OCI-LY3 (cell line): ENCODE results near the gene STRN4.

ENCODE experiments used
- H2AFZ ChIP-seq: fragments of 200-600, 300-600 bp; shearing (Covaris generic); 2 replicates; pipeline ENCODE4 v1.6.0; 2014; ENCODE audit warnings: antibody characterized with exemption, low read depth, low read length
- H3K27ac ChIP-seq: fragments of 200-600, 300-600 bp; sonication (generic); 2 replicates; pipeline ENCODE4 v1.5.1; 2014; ENCODE audit warnings: mild to moderate bottlenecking, low read length, moderate library complexity, mixed read lengths
- H3K27me3 ChIP-seq: fragments of 200-600, 300-600 bp; sonication (generic); 2 replicates; pipeline ENCODE4 v1.6.1; 2014; ENCODE audit warnings: low read depth, low read length, mixed read lengths
- H3K36me3 ChIP-seq: fragments of 200-600, 300-600 bp; sonication (generic); replicated peaks from 2 replicates; pipeline ENCODE3; 2014; ENCODE audit warnings: low read depth, low read length, mixed read lengths
- H3K4me1 ChIP-seq: fragments of 300-600, 200-600 bp; sonication (generic); 2 replicates; pipeline ENCODE4 v1.6.1; 2014; ENCODE audit warnings: low read length, mixed read lengths
- H3K4me2 ChIP-seq: fragments of 200-600, 300-600 bp; sonication (generic); 2 replicates; pipeline ENCODE4 v1.6.1; 2014; ENCODE audit warnings: low read length, mixed read lengths
- H3K4me3 ChIP-seq: fragments of 300-600, 200-600 bp; sonication (generic); 2 replicates; pipeline ENCODE4 v1.5.1; 2014; ENCODE audit warnings: antibody characterized with exemption, mild to moderate bottlenecking, low read length, moderate library complexity
- H3K79me2 ChIP-seq: fragments of 300-600, 200-600 bp; shearing (Covaris generic); 2 replicates; pipeline ENCODE4 v1.6.1; 2014; ENCODE audit warnings: mild to moderate bottlenecking, low read length, mixed read lengths
- H3K9ac ChIP-seq: fragments of 300-600, 200-600 bp; shearing (Covaris generic); 2 replicates; pipeline ENCODE4 v1.6.0; 2014; ENCODE audit warnings: mild to moderate bottlenecking, low read length, moderate library complexity
- H3K9me3 ChIP-seq: fragments of 200-600, 300-600 bp; shearing (Covaris generic); 2 replicates; pipeline ENCODE4 v1.6.1; 2014; ENCODE audit warnings: low read length, mixed read lengths; ENCODE audit not compliant: insufficient read depth
- H4K20me1 ChIP-seq: fragments of 200-600, 300-600 bp; sonication (generic); 2 replicates; pipeline ENCODE4 v1.6.1; 2016; ENCODE audit warnings: low read length, mixed read lengths; ENCODE audit not compliant: insufficient read depth
- CTCF ChIP-seq: fragments of 200-600, 300-600 bp; sonication (generic); IDR thresholded peaks from 2 replicates; pipeline ENCODE4 v1.5.1; 2014; ENCODE audit warnings: antibody characterized with exemption, low read length, low read depth
- EZH2phosphoT487 ChIP-seq: fragments of 200-600 bp; shearing (Covaris generic); IDR thresholded peaks from 2 replicates; pipeline ENCODE4 v1.6.1; 2018; ENCODE audit warnings: antibody characterized with exemption, mixed run types, low read depth

The STRN4 gene

GRCh38 chr19:46717716-46718143 lies 28.5 kb downstream of the STRN4 start:
- H3K27me3 ChIP-seq = no peaks in the 10 kb centered on the region
- H3K36me3 ChIP-seq = peaks cover 28% of the 10 kb centered on the region
- peak overlapping the region; percentile 77 for H3K4me2 ChIP-seq
- H3K9ac ChIP-seq = peak overlapping the region; percentile 93
- no peak for TF ChIP-seq CTCF
- TF ChIP-seq EZH2phosphoT487 = no peak
- H4K20me1 ChIP-seq = peaks cover 5% of the 10 kb centered on the region; the same call in 1 of the 2 replicates
- peak overlapping the region; percentile 94 for H3K4me3 ChIP-seq
- H3K27ac ChIP-seq = peak overlapping the region; percentile 74
- H3K4me1 ChIP-seq = peaks cover 42% of the 10 kb centered on the region
- H3K9me3 ChIP-seq = no peaks in the 10 kb centered on the region
- H3K79me2 ChIP-seq = peaks cover 24% of the 10 kb centered on the region
- H2AFZ ChIP-seq = no peak overlapping the region

GRCh38 chr19:46717034-46717715 lies 29.1 kb downstream of the STRN4 start, which contains the start of gene PRKD2:
Gene PRKD2, minus strand, starts transcription at chr19:46717114. Its CDS starts 744 bp downstream, at chr19:46716370.
- Histone ChIP-seq H3K9me3 (no peaks in the 10 kb centered on the region), H3K27me3 (no peaks in the 10 kb centered on the region), H3K79me2 (peaks cover 24% of the 10 kb centered on the region), H3K9ac (peak within 1 kb of the TSS; percentile 93), H2AFZ (no peak within 1 kb of the TSS; the same call in 1 of the 2 replicates), H3K36me3 (peaks cover 22% of the 10 kb centered on the region), H3K4me3 (peak within 1 kb of the TSS; percentile 94), H4K20me1 (peaks cover 5% of the 10 kb centered on the region; the same call in 1 of the 2 replicates), H3K4me2 (peak within 1 kb of the TSS; percentile 95), H3K27ac (peak within 1 kb of the TSS; percentile 74), H3K4me1 (peaks cover 42% of the 10 kb centered on the region)
- TF ChIP-seq EZH2phosphoT487 (no peak), CTCF (no peak)

GRCh38 chr19:46716672-46717033 lies 29.6 kb downstream of the STRN4 start:
- peak overlapping the region; percentile 45 for H3K27ac ChIP-seq
- no peak for TF ChIP-seq CTCF
- TF ChIP-seq EZH2phosphoT487 = no peak
- H3K9ac ChIP-seq = peak overlapping the region; percentile 93
- peaks cover 17% of the 10 kb centered on the region for H3K36me3 ChIP-seq
- H3K27me3 ChIP-seq = no peaks in the 10 kb centered on the region
- peaks cover 24% of the 10 kb centered on the region for H3K79me2 ChIP-seq
- no peak overlapping the region for H2AFZ ChIP-seq
- peaks cover 42% of the 10 kb centered on the region for H3K4me1 ChIP-seq
- H4K20me1 ChIP-seq = peaks cover 5% of the 10 kb centered on the region; the same call in 1 of the 2 replicates
- H3K4me2 ChIP-seq = peak overlapping the region; percentile 95
- H3K4me3 ChIP-seq = peak overlapping the region; percentile 94
- H3K9me3 ChIP-seq = no peaks in the 10 kb centered on the region

- TF ChIP-seq CTCF (peak; percentile 20; the same call in 1 of the 2 replicates), EZH2phosphoT487 (no peak)
- H3K27ac ChIP-seq = peak overlapping the region; percentile 66
- no peaks in the 10 kb centered on the region for H3K9me3 ChIP-seq
- H3K4me2 ChIP-seq = peak overlapping the region; percentile 95
- H3K9ac ChIP-seq = peak overlapping the region; percentile 93
- H3K4me1 ChIP-seq = peaks cover 42% of the 10 kb centered on the region
- peak overlapping the region; percentile 94 for H3K4me3 ChIP-seq
- peaks cover 24% of the 10 kb centered on the region for H3K79me2 ChIP-seq
- peaks cover 15% of the 10 kb centered on the region for H3K36me3 ChIP-seq
- no peaks in the 10 kb centered on the region for H3K27me3 ChIP-seq
- no peak overlapping the region for H2AFZ ChIP-seq
- H4K20me1 ChIP-seq = peaks cover 5% of the 10 kb centered on the region; the same call in 1 of the 2 replicates
These were observed 30.1 kb downstream of the STRN4 start for GRCh38 chr19:46715975-46716671.
